Osteocyte (in vitro differentiated cells): ENCODE data around the gene SEMA6D. TPM values are rescaled to one million over a fixed set of nuclear protein-coding genes. Genes with fewer than 3 reads are reported as not detected.

Experiments used
- DNase-seq: peaks from one replicate; pipeline ENCODE4 v3.0.0; 2021; ENCODE audit warnings: mixed read lengths; ENCODE audit not compliant: unreplicated experiment; ENCODE audit errors: extremely low spot score
- H3K27ac Mint-ChIP-seq: one replicate; pipeline ENCODE4 v1.8.0; 2021; ENCODE audit warnings: mild to moderate bottlenecking, mixed read lengths; ENCODE audit not compliant: unreplicated experiment
- H3K27me3 Mint-ChIP-seq: one replicate; pipeline ENCODE4 v1.8.0; 2021; ENCODE audit warnings: mixed read lengths; ENCODE audit not compliant: unreplicated experiment
- H3K36me3 Mint-ChIP-seq: one replicate; pipeline ENCODE4 v1.8.0; 2021; ENCODE audit warnings: mixed read lengths; ENCODE audit not compliant: unreplicated experiment
- H3K4me1 Mint-ChIP-seq: one replicate; pipeline ENCODE4 v1.8.0; 2021; ENCODE audit warnings: mixed read lengths; ENCODE audit not compliant: unreplicated experiment
- H3K4me3 Mint-ChIP-seq: one replicate; pipeline ENCODE4 v1.8.0; 2021; ENCODE audit warnings: mild to moderate bottlenecking, moderate library complexity, mixed read lengths; ENCODE audit not compliant: unreplicated experiment
- H3K9me3 Mint-ChIP-seq: one replicate; pipeline ENCODE4 v1.8.0; 2021; ENCODE audit warnings: mixed read lengths; ENCODE audit not compliant: unreplicated experiment
- total RNA-seq: library from RNA; stranded (reverse); gene quantifications from 2 replicates; pipeline ENCODE4 v1.2.1, GENCODE V29; 2021
- TF ChIP-seq, protein P1 (sequence below): fragments of 200-600 bp; sonication (generic); IDR thresholded peaks from 2 replicates; pipeline ENCODE4 v1.5.0; 2021; ENCODE audit warnings: antibody characterized with exemption, mild to moderate bottlenecking, moderate library complexity

Gene SEMA6D
- total RNA-seq, 1 donor from 2014 or later = 11.9 TPM

DNA sequence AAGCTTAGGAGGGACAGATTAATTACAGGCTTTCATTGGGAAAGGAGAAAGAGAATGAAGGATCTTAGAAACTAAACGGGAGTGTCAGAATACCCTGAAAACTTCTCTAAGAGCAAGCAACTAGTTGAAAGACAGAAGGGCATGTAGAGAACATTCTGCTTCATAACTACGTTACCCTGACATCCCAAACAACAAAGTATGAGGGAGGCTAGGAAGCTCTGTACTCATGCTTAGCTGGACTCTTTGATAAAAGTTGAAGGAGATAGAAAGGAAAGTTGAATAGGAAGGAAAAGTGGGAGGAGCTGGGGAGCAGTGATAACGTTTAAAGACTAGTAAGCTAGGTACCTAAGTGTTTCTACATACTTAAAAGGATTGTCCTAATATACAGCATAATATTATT lies 64.2 kb downstream of the SEMA6D start:
- H3K36me3 Mint-ChIP-seq = no peaks in the 10 kb centered on the region
- H3K27ac Mint-ChIP-seq = no peak overlapping the region
- H3K27me3 Mint-ChIP-seq = peaks cover 18% of the 10 kb centered on the region
- TF ChIP-seq, protein P1, sequence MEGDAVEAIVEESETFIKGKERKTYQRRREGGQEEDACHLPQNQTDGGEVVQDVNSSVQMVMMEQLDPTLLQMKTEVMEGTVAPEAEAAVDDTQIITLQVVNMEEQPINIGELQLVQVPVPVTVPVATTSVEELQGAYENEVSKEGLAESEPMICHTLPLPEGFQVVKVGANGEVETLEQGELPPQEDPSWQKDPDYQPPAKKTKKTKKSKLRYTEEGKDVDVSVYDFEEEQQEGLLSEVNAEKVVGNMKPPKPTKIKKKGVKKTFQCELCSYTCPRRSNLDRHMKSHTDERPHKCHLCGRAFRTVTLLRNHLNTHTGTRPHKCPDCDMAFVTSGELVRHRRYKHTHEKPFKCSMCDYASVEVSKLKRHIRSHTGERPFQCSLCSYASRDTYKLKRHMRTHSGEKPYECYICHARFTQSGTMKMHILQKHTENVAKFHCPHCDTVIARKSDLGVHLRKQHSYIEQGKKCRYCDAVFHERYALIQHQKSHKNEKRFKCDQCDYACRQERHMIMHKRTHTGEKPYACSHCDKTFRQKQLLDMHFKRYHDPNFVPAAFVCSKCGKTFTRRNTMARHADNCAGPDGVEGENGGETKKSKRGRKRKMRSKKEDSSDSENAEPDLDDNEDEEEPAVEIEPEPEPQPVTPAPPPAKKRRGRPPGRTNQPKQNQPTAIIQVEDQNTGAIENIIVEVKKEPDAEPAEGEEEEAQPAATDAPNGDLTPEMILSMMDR = no peak
- H3K4me3 Mint-ChIP-seq = no peak overlapping the region
- peaks cover 5% of the 10 kb centered on the region for H3K4me1 Mint-ChIP-seq
- no peaks in the 10 kb centered on the region for H3K9me3 Mint-ChIP-seq
- DNase-seq = no peak

- TF ChIP-seq, protein P1 = no peak
- Mint-ChIP-seq H3K4me1 (peaks cover 8% of the 10 kb centered on the region), H3K36me3 (no peaks in the 10 kb centered on the region), H3K9me3 (no peaks in the 10 kb centered on the region), H3K4me3 (no peak overlapping the region), H3K27ac (no peak overlapping the region), H3K27me3 (peaks cover 7% of the 10 kb centered on the region)
- DNase-seq = no peak
Measured at GRCh38 chr15:47784820-47785219, 67.5 kb downstream of the SEMA6D start.

DNA sequence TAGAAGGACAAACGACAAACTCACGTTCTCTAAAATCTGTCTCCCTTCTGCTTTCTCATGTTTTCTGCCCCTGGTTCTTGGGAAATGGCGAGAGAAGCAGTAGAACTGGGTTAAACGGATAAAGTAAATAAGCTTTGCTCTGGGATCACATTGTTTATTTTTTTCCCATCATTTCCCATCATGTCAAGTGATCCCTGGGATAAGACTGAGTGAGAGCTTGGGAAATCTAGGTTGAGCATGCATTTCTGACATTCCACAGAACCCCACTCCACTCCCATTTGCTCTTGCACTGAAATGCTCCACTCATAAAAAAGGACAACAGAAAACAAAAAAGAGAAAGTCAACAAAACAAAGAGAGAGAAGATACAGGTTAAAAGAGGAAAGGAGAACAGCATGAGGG lies 69.1 kb downstream of the SEMA6D start:
- no peaks in the 10 kb centered on the region for H3K36me3 Mint-ChIP-seq
- no peak overlapping the region for H3K27ac Mint-ChIP-seq
- DNase-seq = no peak
- H3K4me1 Mint-ChIP-seq = peaks cover 8% of the 10 kb centered on the region
- peaks cover 2% of the 10 kb centered on the region for H3K27me3 Mint-ChIP-seq
- TF ChIP-seq, protein P1 = no peak
- no peak overlapping the region for H3K4me3 Mint-ChIP-seq
- no peaks in the 10 kb centered on the region for H3K9me3 Mint-ChIP-seq

- Mint-ChIP-seq H3K4me3 (no peak overlapping the region), H3K36me3 (no peaks in the 10 kb centered on the region), H3K9me3 (no peaks in the 10 kb centered on the region)
Measured at GRCh38 chr15:47787875-47788274, 70.6 kb downstream of the SEMA6D start.

DNA sequence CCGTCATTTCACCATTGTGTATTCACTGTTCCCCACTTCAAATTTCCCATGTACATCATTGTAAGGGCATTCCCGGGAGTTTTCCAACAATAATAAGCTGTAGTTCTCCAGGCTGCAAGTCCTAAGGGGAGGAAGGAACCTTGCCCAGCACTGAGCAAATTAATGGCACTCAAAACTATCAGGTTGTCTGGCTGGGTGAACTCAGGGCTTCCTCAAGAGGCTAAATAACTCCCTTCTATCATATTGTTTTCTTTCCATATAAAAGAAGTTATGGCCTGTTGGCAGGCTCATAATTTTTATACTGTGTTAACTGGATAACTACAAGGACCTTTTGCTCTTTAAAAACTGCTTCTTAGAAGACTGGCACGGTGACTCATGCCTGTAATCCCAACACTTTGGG lies 71.4 kb downstream of the SEMA6D start:
- Mint-ChIP-seq H3K27me3 (peaks cover 9% of the 10 kb centered on the region), H3K36me3 (no peaks in the 10 kb centered on the region), H3K9me3 (no peaks in the 10 kb centered on the region), H3K4me1 (peaks cover 8% of the 10 kb centered on the region), H3K27ac (no peak overlapping the region), H3K4me3 (no peak overlapping the region)
- no peak for DNase-seq
- TF ChIP-seq, protein P1 = no peak

More at GRCh38 chr15:47787875-47788274, 70.6 kb downstream of the SEMA6D start:
- Mint-ChIP-seq H3K27me3 (peaks cover 5% of the 10 kb centered on the region), H3K27ac (no peak overlapping the region), H3K4me1 (peaks cover 8% of the 10 kb centered on the region)
- TF ChIP-seq, protein P1 = no peak
- DNase-seq = no peak
